ENCODE data around the gene BLACAT1.

BLACAT1 gene
- total RNA-seq, result 0 to 0.10 (median 0) reads per million in 18 experiments

GRCh38 chr1:205455581-205456382 is at the start of gene BLACAT1:
Gene BLACAT1, minus strand, starts transcription at chr1:205456045.
- no peak for DNase-seq

DNA sequence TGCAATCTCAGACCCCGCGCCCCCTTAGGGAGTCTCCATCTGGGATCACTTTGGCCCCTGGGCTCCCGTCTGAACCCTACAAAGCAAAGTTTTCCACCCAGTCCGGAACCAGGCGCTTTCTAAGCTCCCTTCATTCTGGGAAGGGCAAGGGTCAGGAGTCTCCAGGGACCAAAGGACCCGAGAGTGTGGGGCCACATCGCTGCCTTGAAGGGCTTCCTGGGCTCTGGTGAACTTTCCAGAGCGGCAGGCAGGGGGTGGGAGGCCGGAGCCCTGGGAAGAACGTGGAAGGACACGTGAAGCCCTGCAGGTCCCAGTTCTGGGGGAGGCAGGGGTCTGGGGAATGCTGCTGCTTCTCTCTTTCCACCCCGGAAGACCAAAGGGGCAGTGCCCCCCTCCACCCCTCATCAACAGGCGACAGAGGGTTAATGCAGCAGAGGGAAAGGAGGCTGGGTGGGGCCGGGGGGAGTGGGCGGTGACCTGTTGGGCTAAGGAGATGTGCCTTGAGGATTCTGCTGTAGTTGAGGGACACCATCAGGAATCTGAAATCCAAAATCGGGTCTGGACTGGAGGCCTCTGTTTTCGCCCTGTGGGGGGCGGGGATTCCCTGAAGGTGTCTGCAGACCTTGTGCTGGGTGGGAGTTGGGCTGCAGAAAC is 49.4 kb upstream of the BLACAT1 start:
- no peak for DNase-seq

DNA sequence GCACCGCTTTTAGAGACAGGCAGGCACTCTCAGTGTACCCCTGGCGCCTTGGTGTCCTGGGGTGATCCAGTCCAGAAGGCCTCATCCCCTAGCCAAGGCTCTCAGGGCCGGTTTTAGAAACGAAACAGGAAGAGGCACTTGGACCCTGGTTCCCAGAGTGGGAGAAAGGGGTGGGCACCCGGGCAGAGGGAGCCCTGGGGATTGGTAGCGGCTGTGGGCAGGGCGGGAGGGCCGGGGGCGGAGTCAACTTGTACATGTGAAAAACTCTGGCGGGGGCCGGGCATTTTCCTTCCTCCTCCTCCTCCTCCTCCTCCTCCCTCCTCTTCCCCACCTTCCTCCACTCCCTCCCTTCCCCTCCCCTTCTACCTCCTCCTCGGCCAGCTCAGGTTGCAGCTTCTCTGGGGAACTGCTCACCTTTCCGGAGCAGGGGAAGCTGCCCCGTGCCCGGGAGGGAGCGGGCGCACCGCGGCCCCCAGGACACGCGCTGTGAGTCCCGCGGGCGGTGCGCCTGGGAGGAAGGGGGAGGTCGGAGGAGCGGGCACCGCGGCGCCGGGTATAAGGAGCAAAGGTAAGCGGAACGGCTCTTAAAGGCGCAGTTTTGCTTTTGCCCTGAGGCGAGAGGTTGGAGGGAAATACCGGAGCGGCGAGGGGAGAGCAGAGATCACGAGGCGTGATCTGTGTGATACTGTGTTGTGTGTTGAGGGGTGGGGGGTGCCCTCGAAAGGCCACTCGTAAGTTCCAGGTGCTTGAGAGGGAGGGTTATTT is 48.6 kb upstream of the BLACAT1 start, which contains the start of gene CDK18:
Gene CDK18, plus strand, starts transcription at position 359 of the 765 bp plus-strand sequence. CDS start 18,499 bp downstream, outside the sequence.
- DNase-seq, result peak; percentile 75 to 89

DNA sequence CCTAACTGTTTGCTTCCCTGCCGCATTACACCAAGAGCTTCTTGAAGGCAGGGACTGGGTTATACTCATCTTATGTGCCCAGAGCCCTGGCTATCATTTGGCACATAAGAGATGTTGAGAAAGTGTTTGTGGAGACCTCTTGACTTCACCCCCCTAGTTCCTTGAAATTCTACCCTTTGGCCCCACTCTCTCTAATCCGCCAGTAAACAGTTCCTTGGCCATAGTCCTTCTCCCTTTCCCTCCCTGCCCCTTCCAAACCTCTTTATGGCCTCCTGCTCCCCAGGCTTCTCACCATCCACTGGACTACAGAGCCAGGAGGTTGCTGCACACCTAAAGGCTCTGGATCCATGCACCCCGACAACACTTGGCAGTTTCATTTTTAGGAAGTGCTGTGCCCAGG is 47.1 kb upstream of the BLACAT1 start:
- no peak for DNase-seq

- no peak for DNase-seq
These were observed 46.4 kb upstream of the BLACAT1 start for GRCh38 chr1:205502111-205502810.

GRCh38 chr1:205500240-205501233 is 44.7 kb upstream of the BLACAT1 start:
- no peak for DNase-seq

DNA sequence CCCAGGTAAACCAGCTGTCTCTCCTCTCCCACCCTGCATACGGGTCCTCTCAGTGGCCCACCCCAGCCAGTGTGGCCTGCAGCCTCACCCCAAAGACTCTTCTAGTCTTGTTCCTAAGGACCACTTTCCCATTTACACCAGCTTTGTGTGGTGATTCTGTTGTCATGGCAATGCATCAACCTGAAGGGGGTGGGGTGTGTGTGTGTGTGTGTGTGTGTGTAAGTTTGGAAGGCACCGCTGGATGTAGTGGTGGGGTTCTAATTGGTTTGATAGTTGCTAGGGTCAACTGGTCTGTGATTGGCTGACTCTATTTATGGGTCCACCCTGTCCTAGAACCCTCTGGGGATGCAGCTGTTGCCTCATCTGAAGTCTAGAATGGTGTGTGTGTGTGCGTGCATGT is 43.9 kb upstream of the BLACAT1 start:
- DNase-seq, result no peak

GRCh38 chr1:205497351-205497750 is 41.5 kb upstream of the BLACAT1 start:
- no peak for DNase-seq

GRCh38 chr1:205496661-205497060 is 40.8 kb upstream of the BLACAT1 start:
- no peak for DNase-seq

GRCh38 chr1:205495237-205495823 is 39.5 kb upstream of the BLACAT1 start:
- no peak for DNase-seq

DNA sequence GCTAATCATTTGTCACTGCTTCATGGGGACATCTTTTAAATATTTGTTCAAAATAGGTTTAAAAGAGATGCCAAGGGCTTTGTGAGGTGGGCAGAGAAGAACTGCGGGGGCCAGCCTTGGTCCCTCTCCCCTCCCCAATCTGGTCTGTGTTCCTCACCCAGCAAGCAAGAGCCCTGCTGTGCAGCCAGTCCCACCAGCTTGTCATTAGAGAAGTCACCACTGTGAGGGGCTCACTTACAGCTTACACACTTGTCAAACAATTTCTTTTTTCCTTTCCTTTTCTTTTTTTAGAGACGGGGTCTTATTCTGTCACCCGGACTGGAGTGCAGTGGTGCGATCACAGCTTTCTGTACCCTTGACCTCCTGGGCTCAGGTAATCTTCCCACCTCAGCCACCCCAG is 38.3 kb upstream of the BLACAT1 start:
- no peak for DNase-seq

DNA sequence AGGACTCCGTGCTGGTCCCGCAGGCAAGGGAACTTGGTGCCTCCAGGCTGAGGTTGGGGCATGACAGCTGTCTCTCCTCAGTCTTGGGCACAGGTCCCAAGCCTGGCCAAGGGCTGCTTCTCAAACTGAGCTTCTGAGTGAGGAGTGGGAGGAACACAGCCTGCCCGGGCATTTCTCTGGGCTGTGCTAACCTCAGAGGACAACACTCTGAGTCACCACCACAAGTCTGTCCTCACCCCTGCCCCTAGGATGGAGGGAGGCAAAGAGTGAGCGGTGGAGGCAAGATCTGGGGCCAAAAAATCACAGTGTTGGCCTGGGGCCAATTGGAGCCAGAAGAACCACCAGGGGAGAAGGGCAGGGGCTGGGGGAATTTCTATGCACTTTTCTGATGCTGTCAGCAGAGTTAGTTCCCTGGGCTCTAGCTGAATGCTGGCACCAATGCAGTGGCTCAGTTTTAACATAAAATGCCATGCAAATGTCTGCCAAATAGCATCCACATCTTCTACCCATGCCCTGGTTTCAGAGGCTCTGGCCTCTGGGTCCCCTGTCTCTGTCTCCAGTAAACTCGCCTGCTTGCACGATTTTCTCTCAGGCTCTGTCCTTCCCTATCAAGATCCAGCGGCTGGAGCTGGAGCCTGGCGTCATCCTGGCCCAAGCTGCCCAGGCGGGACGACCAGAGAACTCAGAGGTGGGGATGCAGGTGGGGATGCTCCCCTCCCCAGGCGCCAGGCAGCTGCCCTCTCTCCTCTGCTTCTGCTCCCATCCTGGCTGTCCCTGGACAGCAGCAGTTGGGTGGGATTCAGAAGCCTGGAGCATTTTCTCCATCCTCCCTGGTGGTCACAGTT is 37.6 kb upstream of the BLACAT1 start:
- peak; percentile 59 to 70 for DNase-seq

DNA sequence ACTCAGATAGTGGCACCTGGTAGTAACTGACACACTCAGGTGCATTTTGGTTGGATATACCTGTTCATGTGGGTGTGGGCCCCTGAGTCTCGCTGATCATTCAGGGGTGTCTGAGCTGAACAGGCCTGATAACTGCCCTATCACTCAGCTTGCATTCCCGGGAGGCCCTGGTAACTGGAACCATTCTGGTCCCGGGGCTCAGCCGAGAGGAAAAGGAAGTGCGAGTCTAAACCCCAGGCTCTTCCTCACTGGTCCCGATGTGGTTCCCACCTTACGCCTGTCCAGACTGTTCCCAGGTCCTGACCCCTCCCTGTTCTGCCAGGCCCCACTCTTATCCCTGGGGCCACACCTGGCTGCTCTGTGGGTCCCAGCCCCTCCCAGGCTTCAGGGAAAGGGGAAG is 36.9 kb upstream of the BLACAT1 start:
- DNase-seq, result peak in 1 of 2 donors; percentile 8

- DNase-seq, result no peak
These were observed 36.4 kb upstream of the BLACAT1 start for GRCh38 chr1:205492201-205492667.

DNA sequence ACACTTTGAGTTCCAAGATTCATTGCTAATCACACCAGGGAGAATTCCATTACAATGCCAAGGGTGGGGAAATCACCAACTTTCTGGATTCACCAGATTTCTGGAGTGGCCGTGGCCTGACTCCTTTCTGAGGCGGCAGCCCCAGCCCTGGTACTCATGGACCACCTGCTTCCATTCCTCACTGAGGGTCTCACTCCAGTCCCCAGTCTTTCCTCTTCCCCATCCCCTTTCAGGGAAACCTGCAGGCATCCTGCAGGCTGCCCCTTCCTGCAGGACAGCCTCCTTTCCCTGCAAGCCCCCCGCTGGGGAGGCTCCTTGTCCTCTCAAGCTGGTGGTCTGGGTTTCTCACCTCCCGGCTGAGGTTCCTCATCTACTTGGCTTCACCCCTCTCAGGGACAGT is 35.9 kb upstream of the BLACAT1 start:
- no peak for DNase-seq

GRCh38 chr1:205488074-205488723 is 32.4 kb upstream of the BLACAT1 start:
- DNase-seq, result peak; percentile 62 to 71

DNA sequence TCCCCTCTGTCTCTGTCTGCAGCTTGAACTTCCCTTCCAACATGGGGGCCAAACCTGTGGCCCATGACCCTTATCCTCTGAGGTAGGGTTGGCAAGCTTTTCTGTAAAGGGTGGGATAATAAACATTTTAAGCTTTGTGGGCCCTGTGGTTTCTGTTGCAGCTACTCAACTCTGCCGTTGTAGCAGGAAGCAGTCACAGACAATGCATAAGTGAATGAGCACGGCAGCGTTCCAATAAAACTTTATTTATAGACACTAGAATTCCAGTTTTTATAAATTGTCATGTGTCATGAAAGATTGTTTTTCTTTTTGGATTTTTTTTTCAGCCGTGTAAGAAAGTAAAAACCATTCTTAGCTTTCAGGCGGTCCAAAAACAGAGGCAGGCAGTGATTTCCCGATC is 30.4 kb upstream of the BLACAT1 start:
- DNase-seq, result no peak

DNA sequence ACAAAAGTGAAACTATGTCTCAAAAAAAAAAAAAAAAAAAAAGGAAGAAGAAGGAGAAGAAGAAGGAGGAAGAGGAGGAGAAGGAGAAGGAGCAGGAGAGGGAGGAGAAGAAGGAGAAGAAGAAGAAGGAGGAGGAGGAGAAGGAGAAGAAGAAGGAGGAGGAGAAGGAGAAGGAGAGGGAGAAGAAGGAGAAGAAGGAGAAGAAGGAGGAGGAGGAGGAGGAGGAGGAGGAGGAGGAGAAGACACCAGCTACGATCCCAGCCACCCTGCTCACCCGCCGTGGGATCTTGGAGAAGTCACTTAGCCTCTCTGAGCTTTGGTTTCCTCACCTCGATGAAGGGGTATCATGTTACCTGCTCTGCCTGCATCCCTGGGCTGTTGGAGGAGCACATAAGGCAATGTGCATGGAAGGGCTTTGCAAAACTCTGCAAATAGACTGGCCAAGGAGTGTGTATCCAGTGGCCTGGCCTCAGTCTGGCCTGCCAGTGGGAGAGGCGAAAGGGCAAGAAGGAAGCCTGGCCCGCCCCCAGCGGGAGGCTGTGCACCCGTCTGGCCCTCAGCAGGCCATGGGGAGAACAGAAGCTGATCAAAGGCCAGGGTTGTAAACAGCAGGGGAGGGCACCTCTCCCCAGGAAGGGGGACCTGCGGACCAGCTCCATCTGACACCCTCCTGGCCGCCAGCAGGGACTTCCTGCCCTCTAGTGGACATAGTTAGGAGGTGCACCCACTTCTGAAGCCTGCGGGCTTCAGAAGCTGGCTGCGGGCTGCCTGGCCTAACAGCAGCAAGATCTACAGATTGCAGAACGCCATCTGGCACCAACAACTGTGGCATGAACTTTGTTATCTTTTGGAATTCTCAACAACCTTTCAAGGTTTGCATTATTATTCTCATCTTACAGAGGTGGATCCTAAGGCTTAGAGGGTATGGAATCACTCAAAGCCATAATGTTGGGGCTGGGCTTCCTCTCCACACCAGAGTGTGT is 29.4 kb upstream of the BLACAT1 start:
- DNase-seq, result peak; percentile 66 to 70
